ENCODE data around the gene PIM1.

PIM1 gene

GRCh38 chr6:37222125-37222967 is 52.4 kb downstream of the PIM1 start:
- peak; percentile 36 to 77 (median 47) for DNase-seq (ENCODE audit: low read depth in 3 of 3)

- DNase-seq (ENCODE audit: low read depth in 3 of 3), result no peak
Observed at GRCh38 chr6:37222992-37223391, 53.0 kb downstream of the PIM1 start.
